NCI-H1048 (cell line): ENCODE measurements around the gene MTTP.
"Not testable (repeated sequence)": the region's sequence is repeated elsewhere in the genome, so short reads cannot be mapped to it uniquely, and the experiment has no call there.

Experiments
- DNase-seq: peaks from one replicate; lab custom pipeline; 2025; lab: John Stamatoyannopoulos, UW

The MTTP gene

GRCh38 chr4:99574530-99575324, at the start of gene MTTP:
MTTP (plus strand) TSS chr4:99574824; CDS start chr4:99574910, 86 bp downstream.
- no peak for DNase-seq

- DNase-seq: no peak
Measured at GRCh38 chr4:99529228-99529627, 45.4 kb upstream of the MTTP start.

- DNase-seq: no peak
Measured at GRCh38 chr4:99529956-99530355, 44.7 kb upstream of the MTTP start.

GRCh38 chr4:99534699-99535098, 39.9 kb upstream of the MTTP start:
- not testable (repeated sequence) for DNase-seq

GRCh38 chr4:99536271-99536670, 38.4 kb upstream of the MTTP start:
- DNase-seq: no peak

- no peak for DNase-seq
Measured at GRCh38 chr4:99536848-99537247, 37.8 kb upstream of the MTTP start.

- DNase-seq: no peak
Measured at GRCh38 chr4:99537674-99538073, 37.0 kb upstream of the MTTP start.

GRCh38 chr4:99540277-99540939, 34.2 kb upstream of the MTTP start:
- no peak for DNase-seq

- no peak for DNase-seq
Measured at GRCh38 chr4:99552872-99553271, 21.8 kb upstream of the MTTP start.

- peak; percentile 92 for DNase-seq
Measured at GRCh38 chr4:99563310-99564186, 11.1 kb upstream of the MTTP start, which contains the start of gene TRMT10A. TRMT10A (minus strand) TSS chr4:99564039; CDS start chr4:99559338, 4,701 bp downstream.

GRCh38 chr4:99564921-99565320, 9.7 kb upstream of the MTTP start:
- no peak for DNase-seq

GRCh38 chr4:99571883-99572282, 2.7 kb upstream of the MTTP start:
- DNase-seq: no peak

GRCh38 chr4:99572527-99573240, 1.9 kb upstream of the MTTP start:
- DNase-seq: no peak

GRCh38 chr4:99573735-99574368, 772 bp upstream of the MTTP start:
- no peak for DNase-seq

- no peak for DNase-seq
Measured at GRCh38 chr4:99578714-99579113, 4.1 kb downstream of the MTTP start.

GRCh38 chr4:99585516-99585915, 10.9 kb downstream of the MTTP start:
- DNase-seq: no peak

- DNase-seq: no peak
Measured at GRCh38 chr4:99586322-99586721, 11.7 kb downstream of the MTTP start.

GRCh38 chr4:99586797-99587196, 12.2 kb downstream of the MTTP start:
- no peak for DNase-seq

GRCh38 chr4:99587309-99587708, 12.7 kb downstream of the MTTP start:
- DNase-seq: no peak

- DNase-seq: no peak
Measured at GRCh38 chr4:99587803-99588202, 13.2 kb downstream of the MTTP start.

GRCh38 chr4:99591757-99592156, 17.1 kb downstream of the MTTP start:
- DNase-seq: no peak
